ENCODE results near the gene RSKR.

- TF ChIP-seq CTCF (IDR thresholded peaks at IDR 0.05 in 8 of 11, conservative IDR thresholded peaks at IDR 0.05 in 3 of 11) = no peak
- TF ChIP-seq POLR2A (IDR thresholded peaks at IDR 0.05) = no peak
These were observed 6.0 kb upstream of the RSKR start for GRCh38 chr17:28620010-28620409.

Measured in spleen (tissue), 7 donors.